Measurements from ENCODE around the gene MYO19. TPM values are rescaled to one million over a fixed set of nuclear protein-coding genes. Genes with fewer than 3 reads are reported as not detected.

The MYO19 gene
- polyA plus RNA-seq, 1 experiment, result 23.1 TPM

GRCh38 chr17:36546418-36547093 lies 11.9 kb upstream of the MYO19 start:
- no peak for TF ChIP-seq CTCF (IDR thresholded peaks at IDR 0.05; ENCODE audit: low read depth, low read length)
- ChIA-PET CTCF (interaction anchor here (0.8 to 1.2 kb wide), 3 partner anchors 7 to 693 kb away, joined by 3 read pairs; no protein-coding TSS in a partner anchor), POLR2A (interaction anchor here (1.0 to 1.4 kb wide), 5 partner anchors 12 to 63 kb away, joined by 3 to 8 read pairs (median 5); no protein-coding TSS in a partner anchor)
- Histone ChIP-seq H3K4me3 (ENCODE audit: low read depth, low read length) (peak overlapping the region; percentile 92), H3K27me3 (ENCODE audit: control insufficient read depth, insufficient read depth, low read length) (no peaks in the 10 kb centered on the region), H3K9me3 (ENCODE audit: control insufficient read depth, insufficient read depth, low read length) (no peaks in the 10 kb centered on the region; the same call in 1 of the 2 replicates), H3K27ac (ENCODE audit: low read depth, low read length) (peak overlapping the region; percentile 94)
- no peak for DNase-seq (ENCODE audit: low read depth, low spot score)

- ChIA-PET CTCF (interaction anchor here (0.8 to 1.2 kb wide), 3 partner anchors 8 to 694 kb away, joined by 3 read pairs; no protein-coding TSS in a partner anchor), POLR2A (interaction anchor here (0.6 to 2.9 kb wide), 13 partner anchors 9 to 736 kb away, joined by 3 to 40 read pairs (median 5); partner anchors contain the start of genes MRM1, MYO19, PIGW and ZNHIT3)
- Histone ChIP-seq H3K27ac (ENCODE audit: low read depth, low read length) (peak overlapping the region; percentile 94), H3K27me3 (ENCODE audit: control insufficient read depth, insufficient read depth, low read length) (no peaks in the 10 kb centered on the region), H3K9me3 (ENCODE audit: control insufficient read depth, insufficient read depth, low read length) (no peaks in the 10 kb centered on the region; the same call in 1 of the 2 replicates), H3K4me3 (ENCODE audit: low read depth, low read length) (peak overlapping the region; percentile 92)
- 0 out of 2 replicates have a peak, but pooled peaks have one; percentile 9 for TF ChIP-seq CTCF (IDR thresholded peaks at IDR 0.05; ENCODE audit: low read depth, low read length)
- DNase-seq (ENCODE audit: low read depth, low spot score), result peak; percentile 95
These were observed 11.1 kb upstream of the MYO19 start for GRCh38 chr17:36545465-36546417.

GRCh38 chr17:36545077-36545464 lies 10.4 kb upstream of the MYO19 start:
- Histone ChIP-seq H3K27ac (ENCODE audit: low read depth, low read length) (peak overlapping the region; percentile 98), H3K4me3 (ENCODE audit: low read depth, low read length) (peak overlapping the region; percentile 96), H3K27me3 (ENCODE audit: control insufficient read depth, insufficient read depth, low read length) (no peaks in the 10 kb centered on the region), H3K9me3 (ENCODE audit: control insufficient read depth, insufficient read depth, low read length) (no peaks in the 10 kb centered on the region; the same call in 1 of the 2 replicates)
- no peak for DNase-seq (ENCODE audit: low read depth, low spot score)
- TF ChIP-seq CTCF (IDR thresholded peaks at IDR 0.05; ENCODE audit: low read depth, low read length), result no peak
- POLR2A ChIA-PET, result interaction anchor here (0.8 to 2.9 kb wide), 7 partner anchors 10 to 735 kb away, joined by 3 to 40 read pairs (median 5); partner anchors contain the start of genes MRM1, MYO19, PIGW and ZNHIT3
- CTCF ChIA-PET, result no interaction called here

GRCh38 chr17:36544307-36545076 lies 9.8 kb upstream of the MYO19 start, which contains the start of gene GGNBP2:
GGNBP2 (plus strand) TSS chr17:36544919; CDS start chr17:36545725, 806 bp downstream.
- DNase-seq (ENCODE audit: low read depth, low spot score), result peak; percentile 69
- peak within 1 kb of the TSS; percentile 96 for H3K4me3 ChIP-seq (ENCODE audit: low read depth, low read length)
- POLR2A ChIA-PET, result interaction anchor here (1.1 to 2.9 kb wide), 4 partner anchors 9 to 58 kb away, joined by 3 to 40 read pairs (median 6); partner anchors contain the start of genes MRM1, MYO19, PIGW and ZNHIT3
- peak within 1 kb of the TSS; percentile 98 for H3K27ac ChIP-seq (ENCODE audit: low read depth, low read length)
- no peaks in the 10 kb centered on the region for H3K27me3 ChIP-seq (ENCODE audit: control insufficient read depth, insufficient read depth, low read length)
- CTCF ChIA-PET, result interaction anchor here (1.0 kb wide), 1 partner anchor 61 kb away, joined by 3 read pairs; no protein-coding TSS in a partner anchor
- no peaks in the 10 kb centered on the region; the same call in 1 of the 2 replicates for H3K9me3 ChIP-seq (ENCODE audit: control insufficient read depth, insufficient read depth, low read length)
- no peak for TF ChIP-seq CTCF (IDR thresholded peaks at IDR 0.05; ENCODE audit: low read depth, low read length)

Data from AG04450 (cell line).